ENCODE measurements around the gene DDC. TPM values are rescaled to one million over a fixed set of nuclear protein-coding genes. Genes with fewer than 3 reads are reported as not detected.

Gene DDC
- polyA plus RNA-seq, 1 donor (not counting 4 experiments of a cell fraction or from before 2014, with no cell fraction given): not detected

DNA sequence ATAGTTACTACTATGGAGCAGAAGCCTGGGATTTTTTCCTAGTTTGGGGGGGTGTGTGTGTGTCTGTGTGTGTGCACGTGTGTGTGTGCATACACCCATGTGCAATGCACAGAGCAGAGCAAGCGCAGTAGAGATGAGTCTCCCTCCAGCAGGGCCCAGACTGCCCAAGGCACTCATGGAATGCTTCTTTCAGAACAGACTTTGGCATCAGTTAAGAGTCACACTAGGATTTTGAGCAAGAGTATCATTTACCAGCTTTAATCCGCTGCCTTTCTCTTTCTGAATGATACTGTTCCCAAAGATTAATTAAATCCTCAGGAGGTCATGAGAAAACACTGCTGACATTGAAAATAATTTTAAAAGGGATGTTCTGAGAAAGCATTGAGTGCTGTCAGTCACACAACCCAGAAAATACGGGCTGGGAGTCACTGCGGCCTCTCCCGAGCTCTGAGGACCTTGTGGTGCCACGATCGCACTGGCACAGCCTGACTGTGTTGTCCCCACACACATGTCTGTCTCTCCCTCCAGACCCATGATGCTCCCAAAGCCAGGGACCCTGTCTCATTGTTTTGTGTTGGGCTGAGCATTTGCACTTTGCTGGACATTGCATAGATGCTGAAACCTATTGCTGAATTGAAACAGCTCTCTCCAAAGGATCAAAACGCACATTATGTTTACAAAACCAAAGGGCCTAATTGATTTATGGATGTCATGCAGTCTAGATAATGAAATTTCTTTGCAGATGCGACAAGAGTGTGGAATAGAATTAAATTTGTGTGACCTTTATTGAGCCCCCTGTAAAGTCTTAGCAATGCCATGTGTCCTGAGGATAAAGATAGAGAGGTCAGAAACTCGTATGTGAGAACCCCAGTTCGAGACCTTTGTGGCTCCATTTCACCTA lies 60.3 kb downstream of the DDC start:
- Histone ChIP-seq H3K79me2 (ENCODE audit: control insufficient read depth, insufficient read depth, low read length) (no peaks in the 10 kb centered on the region), H3K4me2 (ENCODE audit: control insufficient read depth, extremely low read depth, insufficient read depth, low read depth, low read length) (no peak overlapping the region), H3K9me1 (ENCODE audit: control insufficient read depth, extremely low read depth, insufficient read depth, low read length) (no peaks in the 10 kb centered on the region), H3K4me3 (ENCODE audit: control insufficient read depth in 2 of 3, extremely low read depth in 1 of 3, insufficient read depth in 2 of 3, low read depth in 1 of 3, low read length in 3 of 3) (no peak overlapping the region), H3K27ac (ENCODE audit: control insufficient read depth, insufficient read depth, low read length) (no peak overlapping the region), H3K27me3 (ENCODE audit: control insufficient read depth, extremely low read depth, insufficient read depth, low read length) (no peaks in the 10 kb centered on the region), H3K9me3 (ENCODE audit: control insufficient read depth, low read depth, low read length) (no peaks in the 10 kb centered on the region), H2AFZ (ENCODE audit: control insufficient read depth, low read length) (no peak overlapping the region), H3K9ac (ENCODE audit: control insufficient read depth, extremely low read depth, insufficient read depth, low read length) (no peak overlapping the region), H3K36me3 (ENCODE audit: control insufficient read depth in 2 of 2, extremely low read depth in 1 of 2, insufficient read depth in 2 of 2, low read length in 2 of 2) (no peaks in the 10 kb centered on the region), H4K20me1 (ENCODE audit: control insufficient read depth, extremely low read depth, insufficient read depth, low read length) (no peaks in the 10 kb centered on the region), H3K4me1 (ENCODE audit: control insufficient read depth, extremely low read depth, insufficient read depth, low read length) (peaks cover 12% of the 10 kb centered on the region)
- dilution Hi-C loops (cut with MboI; ENCODE audit: extremely low pct_ligation_motif_present, low sequenced_read_pairs): no loop called here
- FAIRE-seq (no peak), DNase-seq (ENCODE audit: low read depth, low spot score) (no peak)
- no peak for TF ChIP-seq EZH2 (IDR thresholded peaks at IDR 0.05; ENCODE audit: low read length)
- TF ChIP-seq, protein P1, sequence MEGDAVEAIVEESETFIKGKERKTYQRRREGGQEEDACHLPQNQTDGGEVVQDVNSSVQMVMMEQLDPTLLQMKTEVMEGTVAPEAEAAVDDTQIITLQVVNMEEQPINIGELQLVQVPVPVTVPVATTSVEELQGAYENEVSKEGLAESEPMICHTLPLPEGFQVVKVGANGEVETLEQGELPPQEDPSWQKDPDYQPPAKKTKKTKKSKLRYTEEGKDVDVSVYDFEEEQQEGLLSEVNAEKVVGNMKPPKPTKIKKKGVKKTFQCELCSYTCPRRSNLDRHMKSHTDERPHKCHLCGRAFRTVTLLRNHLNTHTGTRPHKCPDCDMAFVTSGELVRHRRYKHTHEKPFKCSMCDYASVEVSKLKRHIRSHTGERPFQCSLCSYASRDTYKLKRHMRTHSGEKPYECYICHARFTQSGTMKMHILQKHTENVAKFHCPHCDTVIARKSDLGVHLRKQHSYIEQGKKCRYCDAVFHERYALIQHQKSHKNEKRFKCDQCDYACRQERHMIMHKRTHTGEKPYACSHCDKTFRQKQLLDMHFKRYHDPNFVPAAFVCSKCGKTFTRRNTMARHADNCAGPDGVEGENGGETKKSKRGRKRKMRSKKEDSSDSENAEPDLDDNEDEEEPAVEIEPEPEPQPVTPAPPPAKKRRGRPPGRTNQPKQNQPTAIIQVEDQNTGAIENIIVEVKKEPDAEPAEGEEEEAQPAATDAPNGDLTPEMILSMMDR (optimal IDR thresholded peaks at IDR 0.05 in 1 of 3, IDR thresholded peaks at IDR 0.05 in 1 of 3, conservative IDR thresholded peaks at IDR 0.05 in 1 of 3; ENCODE audit: extremely low read depth in 1 of 3, insufficient read depth in 2 of 3, low read length in 3 of 3): no peak

DNA sequence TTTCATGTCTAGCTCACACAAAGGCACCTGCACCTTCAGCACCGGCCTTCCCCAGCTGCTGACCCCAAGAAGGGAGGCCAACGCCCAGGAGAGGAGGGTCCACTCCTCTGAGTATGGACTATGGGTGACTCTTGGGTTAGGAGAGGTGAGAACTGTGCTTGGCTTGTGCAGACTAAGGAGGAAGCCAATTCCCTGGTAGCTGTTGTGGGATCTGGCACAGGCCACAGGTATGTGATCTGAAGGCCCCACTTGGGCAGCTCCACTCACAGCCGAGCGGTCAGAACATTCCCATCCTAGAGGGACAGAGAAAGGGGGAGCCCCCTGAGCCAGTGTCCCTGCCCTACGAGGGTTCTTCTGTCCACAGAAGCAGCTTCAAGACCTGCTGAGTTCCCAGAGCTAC lies 62.3 kb downstream of the DDC start:
- dilution Hi-C loops (cut with MboI; ENCODE audit: extremely low pct_ligation_motif_present, low sequenced_read_pairs): no loop called here
- TF ChIP-seq, protein P1 (optimal IDR thresholded peaks at IDR 0.05 in 1 of 3, IDR thresholded peaks at IDR 0.05 in 1 of 3, conservative IDR thresholded peaks at IDR 0.05 in 1 of 3; ENCODE audit: extremely low read depth in 1 of 3, insufficient read depth in 2 of 3, low read length in 3 of 3): no peak
- Histone ChIP-seq H3K27ac (ENCODE audit: control insufficient read depth, insufficient read depth, low read length) (no peak overlapping the region), H3K9ac (ENCODE audit: control insufficient read depth, extremely low read depth, insufficient read depth, low read length) (no peak overlapping the region), H3K27me3 (ENCODE audit: control insufficient read depth, extremely low read depth, insufficient read depth, low read length) (no peaks in the 10 kb centered on the region), H3K9me3 (ENCODE audit: control insufficient read depth, low read depth, low read length) (no peaks in the 10 kb centered on the region), H4K20me1 (ENCODE audit: control insufficient read depth, extremely low read depth, insufficient read depth, low read length) (no peaks in the 10 kb centered on the region), H3K9me1 (ENCODE audit: control insufficient read depth, extremely low read depth, insufficient read depth, low read length) (no peaks in the 10 kb centered on the region), H3K4me1 (ENCODE audit: control insufficient read depth, extremely low read depth, insufficient read depth, low read length) (peaks cover 16% of the 10 kb centered on the region), H3K36me3 (ENCODE audit: control insufficient read depth in 2 of 2, extremely low read depth in 1 of 2, insufficient read depth in 2 of 2, low read length in 2 of 2) (no peaks in the 10 kb centered on the region), H2AFZ (ENCODE audit: control insufficient read depth, low read length) (no peak overlapping the region), H3K4me2 (ENCODE audit: control insufficient read depth, extremely low read depth, insufficient read depth, low read depth, low read length) (no peak overlapping the region), H3K4me3 (ENCODE audit: control insufficient read depth in 2 of 3, extremely low read depth in 1 of 3, insufficient read depth in 2 of 3, low read depth in 1 of 3, low read length in 3 of 3) (no peak overlapping the region), H3K79me2 (ENCODE audit: control insufficient read depth, insufficient read depth, low read length) (no peaks in the 10 kb centered on the region)
- DNase-seq (ENCODE audit: low read depth, low spot score): no peak
- FAIRE-seq: no peak

Data from keratinocyte (primary cell).